Measurements from ENCODE around the gene SLC39A1. TPM values are rescaled to one million over a fixed set of nuclear protein-coding genes. Genes with fewer than 3 reads are reported as not detected.
"Not testable (repeated sequence)": the region's sequence is repeated elsewhere in the genome, so short reads cannot be mapped to it uniquely, and the experiment has no call there.

Gene SLC39A1, protein sequence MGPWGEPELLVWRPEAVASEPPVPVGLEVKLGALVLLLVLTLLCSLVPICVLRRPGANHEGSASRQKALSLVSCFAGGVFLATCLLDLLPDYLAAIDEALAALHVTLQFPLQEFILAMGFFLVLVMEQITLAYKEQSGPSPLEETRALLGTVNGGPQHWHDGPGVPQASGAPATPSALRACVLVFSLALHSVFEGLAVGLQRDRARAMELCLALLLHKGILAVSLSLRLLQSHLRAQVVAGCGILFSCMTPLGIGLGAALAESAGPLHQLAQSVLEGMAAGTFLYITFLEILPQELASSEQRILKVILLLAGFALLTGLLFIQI
- 10 to 100 TPM; 65.6 to 74.2 TPM for total RNA-seq

DNA sequence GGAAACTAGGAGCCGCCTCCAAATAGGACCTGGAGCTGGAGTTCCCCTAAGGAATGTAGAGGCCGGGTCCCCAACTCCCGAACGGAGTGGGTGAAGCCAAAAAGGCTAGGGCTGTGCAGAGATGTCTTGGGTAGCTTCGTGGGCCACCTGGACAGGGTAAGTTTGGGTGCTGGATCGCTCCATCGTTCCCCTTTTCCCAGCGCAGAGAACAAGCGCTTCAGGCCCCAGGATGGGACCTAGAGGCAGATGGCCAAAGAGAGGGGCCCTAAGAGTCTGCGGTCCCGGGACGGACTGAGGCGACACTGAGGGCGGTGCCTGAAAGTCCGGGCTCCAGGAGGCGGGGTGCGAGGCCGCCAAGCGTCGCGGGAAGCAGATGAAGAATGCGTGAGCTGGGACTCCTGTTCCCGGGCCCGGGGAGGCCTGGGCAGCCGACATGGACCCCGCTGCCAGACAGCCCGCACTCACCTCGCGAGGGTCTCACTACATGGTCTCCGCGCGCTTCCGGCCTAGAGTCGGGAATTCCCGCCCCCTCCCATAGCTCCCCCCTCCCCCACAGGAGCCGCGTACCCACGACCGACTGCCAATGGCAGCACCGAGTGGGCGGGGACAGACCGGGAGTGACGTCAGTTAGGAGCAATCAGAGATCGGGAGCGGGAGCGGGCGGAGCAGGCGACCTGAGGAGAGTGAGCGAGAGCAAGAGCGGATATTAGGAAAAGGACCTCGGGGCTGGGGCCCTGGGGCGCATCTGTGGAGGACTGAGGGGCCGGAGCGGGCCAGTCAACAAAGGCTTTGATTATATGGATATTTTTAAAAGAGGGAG, at the start of gene SLC39A1:
SLC39A1 (minus strand) TSS at position 508 of the 820 bp plus-strand sequence. CDS start 822 bp downstream, outside the sequence.
- Mint-ChIP-seq H3K4me3 (peak within 1 kb of the TSS; percentile 87), H3K36me3 (no peaks in the 10 kb centered on the region), H3K4me1 (ENCODE audit: low read depth in 2 of 2) (peaks cover 54 to 61% of the 10 kb centered on the region in 2 donors), H3K9me3 (no peaks in the 10 kb centered on the region), H3K27me3 (no peaks in the 10 kb centered on the region), H3K27ac (peak within 1 kb of the TSS; percentile 83 to 90)
- ATAC-seq: peak; percentile 78 to 84
- DNase-seq (ENCODE audit: low spot score): peak; percentile 98

DNA sequence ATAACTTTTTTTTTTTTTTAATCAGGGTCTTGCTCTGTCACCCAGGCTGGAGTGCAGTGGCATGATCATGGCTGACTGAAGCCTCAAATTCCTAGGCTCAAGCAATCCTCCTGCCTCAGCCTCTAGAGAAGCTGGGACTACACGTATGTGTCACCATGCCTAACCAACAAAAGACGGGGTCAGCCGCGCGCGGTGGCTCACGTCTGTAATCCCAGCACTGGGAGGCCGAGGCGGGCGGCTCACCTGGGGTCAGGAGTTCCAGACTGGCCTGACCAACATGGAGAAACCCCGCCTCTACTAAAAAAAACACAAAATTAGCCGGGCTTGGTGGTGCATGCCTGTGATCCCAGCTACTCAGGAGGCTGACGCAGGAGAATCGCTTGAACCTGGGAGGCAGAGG, 49.2 kb upstream of the SLC39A1 start:
- not testable (repeated sequence) for DNase-seq (ENCODE audit: low spot score); H3K4me1 Mint-ChIP-seq (ENCODE audit: low read depth in 2 of 2); H3K36me3 Mint-ChIP-seq; H3K27ac Mint-ChIP-seq; H3K27me3 Mint-ChIP-seq; H3K4me3 Mint-ChIP-seq; H3K9me3 Mint-ChIP-seq; ATAC-seq

DNA sequence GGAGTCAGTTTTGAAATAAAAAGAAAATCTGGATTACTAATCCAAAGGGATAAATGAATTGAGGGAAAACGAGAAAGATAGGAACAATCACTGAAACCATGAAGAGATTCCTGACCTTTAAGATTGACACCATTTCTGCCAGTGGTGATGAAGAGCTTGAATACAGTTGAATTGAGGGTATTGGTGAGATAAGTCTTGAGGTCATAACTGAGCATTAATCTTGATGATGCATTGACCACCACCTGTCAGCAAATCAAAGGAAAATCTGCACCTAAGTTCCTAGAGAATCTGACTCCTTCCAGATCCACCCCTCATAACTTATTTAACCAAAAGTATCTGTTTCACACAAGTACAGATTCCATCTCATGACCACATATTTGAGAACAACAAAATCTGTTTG, 48.8 kb upstream of the SLC39A1 start:
- Mint-ChIP-seq H3K4me3 (no peak overlapping the region), H3K27me3 (no peaks in the 10 kb centered on the region), H3K36me3 (no peaks in the 10 kb centered on the region), H3K9me3 (no peaks in the 10 kb centered on the region), H3K4me1 (ENCODE audit: low read depth in 2 of 2) (peaks cover 0 to 4% of the 10 kb centered on the region in 2 donors), H3K27ac (no peak overlapping the region)
- DNase-seq (ENCODE audit: low spot score) (no peak), ATAC-seq (no peak)

DNA sequence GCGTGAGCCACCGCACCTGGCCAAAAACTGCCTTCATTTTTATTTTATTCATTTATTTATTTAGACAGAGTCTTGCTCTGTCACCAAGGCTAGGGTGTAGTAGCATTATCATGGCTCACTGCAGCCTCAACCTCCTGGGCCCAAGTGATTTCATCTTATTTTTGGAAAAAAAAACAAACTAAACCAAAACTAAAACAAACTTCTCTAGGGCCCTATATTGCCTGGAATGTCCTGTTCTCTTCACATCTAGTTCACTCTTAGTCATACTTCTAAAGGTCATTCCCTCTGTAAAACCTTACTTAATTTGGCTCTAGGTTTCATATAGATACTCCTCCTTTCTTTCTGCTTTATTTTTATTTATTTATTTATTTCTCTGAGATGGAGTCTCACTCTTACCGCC, 42.8 kb upstream of the SLC39A1 start:
- ATAC-seq: no peak
- Mint-ChIP-seq H3K27ac (no peak overlapping the region), H3K9me3 (no peaks in the 10 kb centered on the region), H3K4me3 (no peak overlapping the region), H3K4me1 (ENCODE audit: low read depth in 2 of 2) (no peaks in the 10 kb centered on the region), H3K27me3 (no peaks in the 10 kb centered on the region), H3K36me3 (no peaks in the 10 kb centered on the region)
- no peak for DNase-seq (ENCODE audit: low spot score)

DNA sequence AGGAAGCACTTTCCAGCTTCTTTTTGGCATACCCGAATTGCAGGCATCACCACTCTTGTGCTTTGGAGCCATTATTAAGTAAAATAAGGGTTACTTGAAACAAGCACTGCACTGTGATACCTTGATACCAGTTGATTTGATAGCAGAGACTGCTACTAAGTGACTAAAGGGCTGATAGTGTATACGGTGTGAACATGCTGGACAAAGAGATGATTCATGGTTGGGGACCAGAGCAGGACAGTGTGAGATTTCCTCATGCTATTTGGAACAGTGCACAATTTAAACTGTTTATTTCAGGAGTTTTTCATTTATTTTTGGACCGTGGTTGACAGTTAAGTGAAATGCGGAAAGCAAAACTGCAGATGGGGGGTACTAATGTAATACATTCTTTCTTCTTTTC, 37.1 kb upstream of the SLC39A1 start:
- H3K36me3 Mint-ChIP-seq: peaks cover 4% of the 10 kb centered on the region
- no peak overlapping the region for H3K27ac Mint-ChIP-seq
- ATAC-seq (no peak), DNase-seq (ENCODE audit: low spot score) (no peak)
- no peaks in the 10 kb centered on the region for H3K9me3 Mint-ChIP-seq
- H3K27me3 Mint-ChIP-seq: no peaks in the 10 kb centered on the region
- H3K4me3 Mint-ChIP-seq: no peak overlapping the region
- H3K4me1 Mint-ChIP-seq (ENCODE audit: low read depth in 2 of 2): peaks cover 4% of the 10 kb centered on the region in 2 donors

DNA sequence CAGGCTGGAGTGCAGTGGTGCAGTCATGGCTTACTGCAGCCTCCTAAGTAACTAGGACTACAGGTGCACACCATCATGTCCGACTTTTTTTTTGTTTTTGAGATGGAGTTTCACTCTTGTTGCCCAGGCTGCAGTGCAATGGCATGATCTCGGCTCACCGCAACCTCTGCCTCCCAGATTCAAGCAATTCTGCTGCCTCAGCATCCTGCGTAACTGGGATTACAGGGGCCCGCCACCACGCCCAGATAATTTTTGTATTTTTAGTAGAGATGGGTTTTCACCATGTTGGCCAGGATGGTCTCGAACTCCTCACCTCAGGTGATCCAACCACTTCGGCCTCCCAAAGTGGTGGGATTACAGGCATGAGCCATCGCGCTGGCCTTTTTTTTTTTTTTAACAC, 33.5 kb upstream of the SLC39A1 start:
- H3K4me3 Mint-ChIP-seq; H3K27me3 Mint-ChIP-seq; H3K27ac Mint-ChIP-seq; H3K9me3 Mint-ChIP-seq; DNase-seq (ENCODE audit: low spot score); ATAC-seq: not testable (repeated sequence)
- Mint-ChIP-seq H3K4me1 (ENCODE audit: low read depth in 2 of 2) (peaks cover 14 to 17% of the 10 kb centered on the region in 2 donors), H3K36me3 (peaks cover 15% of the 10 kb centered on the region)

DNA sequence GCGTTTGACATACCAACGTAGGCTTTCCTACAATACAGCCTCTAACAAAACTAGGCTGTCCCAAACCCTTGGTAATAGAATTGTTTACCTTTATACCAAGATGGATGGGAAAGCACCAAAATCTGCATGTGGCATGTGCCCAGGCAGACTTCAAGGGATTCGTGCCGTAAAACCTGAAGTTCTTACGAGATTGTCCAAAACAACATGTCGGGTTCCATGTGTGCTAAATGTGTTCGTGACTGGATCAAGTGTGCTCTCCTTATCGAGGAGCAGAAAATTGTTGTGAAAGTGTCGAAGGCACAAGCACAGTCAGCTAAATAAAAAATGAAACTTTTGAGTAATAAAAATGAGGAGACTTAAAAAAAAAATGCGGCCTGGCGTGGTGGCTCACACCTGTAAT, 32.3 kb upstream of the SLC39A1 start:
- Mint-ChIP-seq H3K36me3 (peaks cover 24% of the 10 kb centered on the region), H3K9me3 (no peaks in the 10 kb centered on the region), H3K4me3 (no peak overlapping the region), H3K4me1 (ENCODE audit: low read depth in 2 of 2) (peaks cover 23 to 25% of the 10 kb centered on the region in 2 donors), H3K27ac (no peak overlapping the region), H3K27me3 (no peaks in the 10 kb centered on the region)
- DNase-seq (ENCODE audit: low spot score): no peak
- no peak for ATAC-seq

DNA sequence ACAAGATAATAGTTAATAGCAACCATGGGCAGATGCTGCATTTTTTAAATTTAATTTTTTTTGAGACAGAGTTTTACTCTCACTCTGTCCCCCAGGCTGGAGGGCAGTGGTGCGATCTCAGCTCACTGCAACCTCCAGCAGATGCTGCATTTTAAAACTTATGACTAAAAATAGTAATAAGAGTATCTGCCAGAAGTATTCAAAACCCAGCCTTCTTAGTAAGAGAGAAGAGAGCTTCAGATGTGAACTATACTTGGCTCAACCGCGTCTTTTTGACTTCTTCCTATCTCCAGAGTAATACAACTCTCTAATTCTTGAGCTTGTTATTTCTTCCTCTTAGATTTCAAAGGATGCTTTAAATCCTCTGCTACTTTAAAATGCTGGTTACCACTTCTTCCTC, 31.9 kb upstream of the SLC39A1 start:
- Mint-ChIP-seq H3K36me3 (peaks cover 24% of the 10 kb centered on the region), H3K4me3 (no peak overlapping the region), H3K4me1 (ENCODE audit: low read depth in 2 of 2) (peaks cover 28 to 30% of the 10 kb centered on the region in 2 donors), H3K9me3 (peaks cover 2% of the 10 kb centered on the region), H3K27me3 (no peaks in the 10 kb centered on the region), H3K27ac (no peak overlapping the region)
- ATAC-seq: no peak
- DNase-seq (ENCODE audit: low spot score): no peak

DNA sequence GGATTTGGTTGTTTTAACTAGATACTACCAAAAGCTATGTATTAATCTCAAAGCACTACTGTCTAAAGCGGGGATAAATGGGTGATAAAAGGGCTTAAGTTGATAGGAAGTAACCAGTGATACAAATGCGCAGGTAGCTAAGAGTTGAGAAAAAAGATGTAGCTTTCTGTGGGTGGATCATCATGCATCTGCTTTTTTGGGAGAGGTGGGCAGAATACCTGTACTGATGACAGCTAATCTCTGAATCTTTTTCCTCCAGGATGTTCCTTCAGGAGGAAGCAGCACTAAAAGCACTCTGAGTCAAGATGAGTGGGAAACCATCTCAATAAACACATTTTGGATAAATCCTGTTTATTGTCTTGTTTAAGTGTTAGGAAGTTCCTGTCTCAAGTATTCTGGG, 28.5 kb upstream of the SLC39A1 start:
- Mint-ChIP-seq H3K36me3 (peaks cover 24% of the 10 kb centered on the region), H3K4me1 (ENCODE audit: low read depth in 2 of 2) (peaks cover 36 to 39% of the 10 kb centered on the region in 2 donors), H3K4me3 (peak overlapping the region; percentile 95), H3K27ac (peak overlapping the region; percentile 95 to 98), H3K27me3 (no peaks in the 10 kb centered on the region), H3K9me3 (peaks cover 2% of the 10 kb centered on the region)
- DNase-seq (ENCODE audit: low spot score) (no peak), ATAC-seq (no peak)

DNA sequence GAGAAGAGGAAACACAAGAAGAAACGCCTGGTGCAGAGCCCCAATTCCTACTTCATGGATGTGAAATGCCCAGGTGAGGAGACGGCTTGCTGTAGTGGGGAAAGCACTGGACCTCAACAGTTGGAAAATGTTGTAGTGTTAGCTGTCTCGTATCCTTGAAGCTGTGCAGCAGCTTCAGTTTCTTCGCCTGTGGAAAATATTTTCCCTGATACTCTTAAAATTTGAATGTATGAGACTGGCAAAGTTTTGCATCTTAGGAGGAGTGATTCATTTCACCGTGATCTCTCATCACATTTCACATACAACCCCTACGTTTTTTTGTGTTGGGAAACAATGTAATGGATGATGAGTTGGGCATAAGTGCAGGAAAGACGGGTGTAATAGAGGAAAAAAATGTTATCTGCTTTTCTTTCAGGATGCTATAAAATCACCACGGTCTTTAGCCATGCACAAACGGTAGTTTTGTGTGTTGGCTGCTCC, 27.9 kb upstream of the SLC39A1 start:
- Mint-ChIP-seq H3K9me3 (peaks cover 2% of the 10 kb centered on the region), H3K27me3 (no peaks in the 10 kb centered on the region), H3K27ac (peak overlapping the region; percentile 95 to 98), H3K36me3 (peaks cover 24% of the 10 kb centered on the region), H3K4me3 (peak overlapping the region; percentile 95), H3K4me1 (ENCODE audit: low read depth in 2 of 2) (peaks cover 42 to 45% of the 10 kb centered on the region in 2 donors)
- DNase-seq (ENCODE audit: low spot score) (no peak), ATAC-seq (no peak)

DNA sequence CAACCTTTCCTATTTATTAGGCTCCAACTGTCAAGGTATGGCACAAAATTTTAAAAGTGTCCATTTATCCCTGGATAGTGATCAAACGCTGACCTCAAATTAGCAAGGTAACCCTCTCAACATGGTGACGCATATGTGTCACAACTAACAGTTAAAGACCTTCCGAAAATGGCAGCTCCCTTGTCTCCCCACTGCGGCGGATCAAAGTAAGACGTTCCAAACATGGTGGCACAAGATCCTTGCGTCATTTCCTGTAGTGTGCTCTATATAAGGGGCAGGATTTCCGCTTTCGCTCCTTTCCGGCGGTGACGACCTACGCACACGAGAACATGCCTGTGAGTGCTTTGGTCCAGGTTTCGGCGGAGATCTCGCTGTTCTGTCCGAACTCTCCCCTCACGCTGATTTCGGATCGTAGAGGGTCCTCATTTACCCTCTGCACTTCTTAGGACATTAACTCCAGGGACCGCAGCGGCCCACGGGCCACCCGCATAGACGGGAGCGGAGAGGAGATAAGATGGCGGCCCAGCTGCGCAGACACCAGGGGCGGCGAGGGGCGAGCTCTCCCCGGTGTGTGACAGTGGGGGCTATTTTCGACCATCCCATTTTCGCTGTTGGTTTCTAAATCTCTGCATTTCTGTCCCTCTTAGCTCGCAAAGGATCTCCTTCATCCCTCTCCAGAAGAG, 27.3 kb upstream of the SLC39A1 start, which contains the start of gene RPS27:
RPS27 (plus strand) TSS at position 295 of the 683 bp plus-strand sequence; CDS start at position 330, 35 bp downstream.
- H3K27me3 Mint-ChIP-seq: peaks cover 3 to 5% of the 10 kb centered on the region in 2 donors
- ATAC-seq: peak; percentile 93 to 96
- peak within 1 kb of the TSS; percentile 95 to 98 for H3K27ac Mint-ChIP-seq
- peaks cover 22% of the 10 kb centered on the region for H3K36me3 Mint-ChIP-seq
- peaks cover 43 to 48% of the 10 kb centered on the region in 2 donors for H3K4me1 Mint-ChIP-seq (ENCODE audit: low read depth in 2 of 2)
- H3K4me3 Mint-ChIP-seq: peak within 1 kb of the TSS; percentile 95
- DNase-seq (ENCODE audit: low spot score): peak; percentile 92
- H3K9me3 Mint-ChIP-seq: peaks cover 2% of the 10 kb centered on the region

DNA sequence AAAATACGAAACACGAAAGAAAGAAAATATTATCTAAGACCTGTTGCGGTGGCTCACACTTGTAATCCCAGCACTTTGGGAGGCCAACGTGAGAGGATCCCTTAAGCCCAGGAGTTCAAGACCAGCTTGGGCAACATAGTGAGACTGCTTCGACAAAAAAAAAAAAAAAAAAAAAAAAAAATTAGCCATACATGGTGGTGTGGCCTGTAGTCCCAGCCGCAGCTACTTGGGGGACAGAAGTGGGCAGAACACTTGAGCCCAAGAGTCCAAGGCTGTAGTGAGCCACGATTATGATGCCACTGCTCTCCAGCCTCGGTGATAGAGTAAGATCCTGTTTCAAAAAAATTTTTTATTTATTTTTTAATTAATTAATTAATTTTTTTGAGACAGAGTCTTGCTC, 24.3 kb upstream of the SLC39A1 start:
- no peak overlapping the region for H3K4me3 Mint-ChIP-seq
- H3K27me3 Mint-ChIP-seq: peaks cover 11 to 18% of the 10 kb centered on the region in 2 donors
- H3K36me3 Mint-ChIP-seq: peaks cover 16% of the 10 kb centered on the region
- H3K27ac Mint-ChIP-seq: peak overlapping the region in 1 of 2 donors; percentile 65
- DNase-seq (ENCODE audit: low spot score) (no peak), ATAC-seq (no peak)
- H3K4me1 Mint-ChIP-seq (ENCODE audit: low read depth in 2 of 2): peaks cover 40 to 54% of the 10 kb centered on the region in 2 donors
- H3K9me3 Mint-ChIP-seq: peaks cover 2% of the 10 kb centered on the region

DNA sequence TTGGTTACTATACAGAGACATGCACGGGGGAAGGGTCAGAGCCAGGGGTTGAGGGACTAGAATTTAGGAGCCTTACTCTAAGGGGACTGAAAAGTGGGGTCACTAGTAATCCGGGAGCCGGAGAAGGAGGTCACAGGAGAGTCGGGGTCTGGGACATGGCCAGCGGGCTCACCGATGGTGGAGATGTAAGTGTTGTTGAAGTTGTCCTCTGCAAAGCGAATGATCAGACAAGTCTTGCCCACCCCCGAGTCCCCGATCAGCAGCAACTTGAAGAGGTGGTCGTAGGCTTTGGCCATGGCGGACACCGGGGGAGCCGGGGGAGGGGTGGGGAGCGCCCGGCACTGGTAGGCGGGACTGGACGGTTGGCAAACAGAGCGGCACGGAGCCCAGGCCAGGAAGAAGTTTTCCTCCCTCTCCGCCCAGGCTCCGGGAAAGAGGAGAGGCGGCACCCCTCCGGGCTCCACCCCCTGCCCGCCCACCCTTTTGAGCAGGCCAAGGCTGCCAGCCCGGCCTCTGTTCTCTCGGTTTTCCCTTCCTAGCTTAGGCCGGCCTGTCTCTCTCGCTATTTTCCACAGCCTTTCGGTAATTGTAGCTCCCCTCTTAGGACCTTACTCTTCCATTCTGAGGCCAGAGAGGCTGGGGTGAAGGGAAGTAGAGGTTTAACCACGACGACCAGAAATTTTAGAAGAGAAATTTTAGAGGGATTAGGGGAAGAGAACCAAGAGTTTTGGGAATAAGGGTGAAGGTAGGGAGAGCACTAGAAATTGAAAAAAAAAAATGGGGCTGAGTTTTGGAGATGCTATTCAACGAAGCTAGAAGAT, 22.8 kb upstream of the SLC39A1 start, which contains the start of gene RAB13:
RAB13 (minus strand) TSS at position 399 of the 821 bp plus-strand sequence; CDS start at position 296, 103 bp downstream.
- peak within 1 kb of the TSS; percentile 61 to 65 for H3K27ac Mint-ChIP-seq
- peaks cover 28 to 41% of the 10 kb centered on the region in 2 donors for H3K4me1 Mint-ChIP-seq (ENCODE audit: low read depth in 2 of 2)
- peaks cover 2% of the 10 kb centered on the region for H3K36me3 Mint-ChIP-seq
- peaks cover 2% of the 10 kb centered on the region for H3K9me3 Mint-ChIP-seq
- DNase-seq (ENCODE audit: low spot score) (no peak), ATAC-seq (no peak)
- H3K27me3 Mint-ChIP-seq: peaks cover 11 to 18% of the 10 kb centered on the region in 2 donors
- peak within 1 kb of the TSS; percentile 82 for H3K4me3 Mint-ChIP-seq

All from natural killer cell treated with Interleukin-12 subunit alpha and Interleukin-12 subunit beta and Interleukin-15 and Interleukin-18, amount 100 ng/mL, for 72 hours (primary cell).